Activated effector memory CD4-positive, alpha-beta T cell treated with anti-CD3 and anti-CD28 coated beads, Interleukin-2, amount 50 U/mL, for 16 hours (primary cell): Measurements from ENCODE around the gene NPB.
"Not testable (repeated sequence)": the region's sequence is repeated elsewhere in the genome, so short reads cannot be mapped to it uniquely, and the experiment has no call there.

Source experiments
- DNase-seq: peaks from one replicate; pipeline ENCODE4 v3.0.0-alpha.2; 2020

NPB gene

GRCh38 chr17:81913394-81914102, 11.5 kb downstream of the NPB start:
- DNase-seq: no peak

- DNase-seq: no peak
Measured at GRCh38 chr17:81914103-81914850, 12.2 kb downstream of the NPB start.

DNA sequence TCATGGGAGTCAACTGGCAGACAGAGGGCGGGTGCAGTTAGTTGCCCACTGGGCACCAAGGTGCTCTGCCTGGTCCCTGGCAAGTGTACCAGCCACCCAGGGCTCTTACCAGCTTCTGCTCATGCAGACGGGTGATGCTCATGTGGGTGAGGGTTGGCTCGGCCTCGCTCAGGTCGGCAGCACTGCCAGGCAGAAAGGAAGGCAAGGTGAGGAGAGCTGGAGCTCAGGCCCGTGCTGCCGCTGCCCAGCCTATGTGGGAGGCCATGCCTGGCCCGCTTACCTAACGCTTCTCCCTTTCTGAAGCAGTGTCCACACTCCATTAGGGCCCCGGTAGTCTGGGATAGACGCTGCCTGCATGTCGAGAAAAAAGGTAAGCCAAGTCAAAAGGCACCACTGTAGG, 13.3 kb downstream of the NPB start:
- DNase-seq: no peak

- no peak for DNase-seq
Measured at GRCh38 chr17:81916234-81917001, 14.4 kb downstream of the NPB start.

- DNase-seq: peak; percentile 93
Measured at GRCh38 chr17:81917565-81918332, 15.7 kb downstream of the NPB start, which contains the start of gene SIRT7. Gene SIRT7, minus strand, starts transcription at chr17:81918176. Its CDS starts 45 bp downstream, at chr17:81918131.

- DNase-seq: not testable (repeated sequence)
Measured at GRCh38 chr17:81918333-81918669, 16.3 kb downstream of the NPB start.

- DNase-seq: no peak
Measured at GRCh38 chr17:81918832-81919545, 17.0 kb downstream of the NPB start.

DNA sequence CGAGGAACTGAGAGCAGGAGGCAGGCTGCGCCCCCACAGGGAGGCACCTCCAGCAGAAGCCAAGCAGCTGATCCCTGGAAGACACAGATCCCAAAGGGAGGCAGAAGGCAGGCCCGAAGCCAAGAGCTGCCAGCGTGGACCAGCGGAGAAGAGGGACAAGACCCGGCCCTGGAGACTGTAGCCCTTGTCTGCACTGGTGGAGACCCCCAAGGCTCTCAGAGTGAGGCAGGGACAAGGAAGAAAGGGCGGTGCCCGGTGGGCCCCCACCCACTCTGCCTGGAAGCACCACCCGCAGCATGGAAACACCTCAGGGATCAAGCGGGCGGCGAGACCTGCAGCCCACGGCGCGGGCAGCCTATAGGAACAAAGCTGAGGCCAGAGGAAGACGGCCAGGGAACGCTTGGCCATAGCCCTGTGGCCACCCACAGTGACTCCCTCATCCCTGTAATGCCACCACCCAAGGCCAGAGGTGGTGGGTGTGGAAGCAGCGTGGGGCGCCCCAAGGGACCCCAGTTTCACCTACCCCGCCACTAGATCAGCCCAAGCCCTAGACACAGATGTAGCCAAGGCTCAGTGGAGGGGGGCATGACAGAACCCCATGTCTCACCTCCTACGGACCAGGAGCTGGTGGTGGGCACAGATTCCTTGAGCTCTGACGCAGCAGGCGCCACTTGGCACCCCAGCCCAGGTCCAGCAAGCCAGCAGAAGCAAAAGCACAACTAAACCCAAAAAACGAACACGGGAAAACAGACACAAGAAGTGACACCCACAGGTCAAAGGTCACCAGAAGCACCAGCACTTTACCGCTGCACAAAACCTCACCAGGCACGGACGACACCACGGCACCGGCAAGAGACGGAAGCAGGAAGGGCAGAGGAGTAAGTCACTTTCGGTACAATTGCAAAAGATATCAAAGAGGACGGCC, 18.8 kb downstream of the NPB start:
- DNase-seq: no peak

DNA sequence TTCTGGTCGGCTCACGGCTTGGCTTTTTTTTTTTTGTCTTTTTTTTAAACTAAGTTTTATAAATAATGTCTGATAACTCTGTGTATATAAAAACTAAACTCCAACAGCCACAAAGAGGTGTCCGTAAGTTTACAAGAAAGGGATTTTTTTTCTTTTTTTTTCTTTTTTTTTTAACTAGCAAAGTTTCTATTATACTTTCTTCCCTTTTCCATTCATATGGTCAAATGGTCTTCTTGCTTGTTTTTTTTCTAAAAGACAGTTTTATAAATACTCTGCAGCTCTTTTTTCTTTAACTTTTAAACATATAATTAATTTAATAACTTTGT, 19.5 kb downstream of the NPB start:
- no peak for DNase-seq

GRCh38 chr17:81921996-81922565, 20.0 kb downstream of the NPB start:
- DNase-seq: no peak

DNA sequence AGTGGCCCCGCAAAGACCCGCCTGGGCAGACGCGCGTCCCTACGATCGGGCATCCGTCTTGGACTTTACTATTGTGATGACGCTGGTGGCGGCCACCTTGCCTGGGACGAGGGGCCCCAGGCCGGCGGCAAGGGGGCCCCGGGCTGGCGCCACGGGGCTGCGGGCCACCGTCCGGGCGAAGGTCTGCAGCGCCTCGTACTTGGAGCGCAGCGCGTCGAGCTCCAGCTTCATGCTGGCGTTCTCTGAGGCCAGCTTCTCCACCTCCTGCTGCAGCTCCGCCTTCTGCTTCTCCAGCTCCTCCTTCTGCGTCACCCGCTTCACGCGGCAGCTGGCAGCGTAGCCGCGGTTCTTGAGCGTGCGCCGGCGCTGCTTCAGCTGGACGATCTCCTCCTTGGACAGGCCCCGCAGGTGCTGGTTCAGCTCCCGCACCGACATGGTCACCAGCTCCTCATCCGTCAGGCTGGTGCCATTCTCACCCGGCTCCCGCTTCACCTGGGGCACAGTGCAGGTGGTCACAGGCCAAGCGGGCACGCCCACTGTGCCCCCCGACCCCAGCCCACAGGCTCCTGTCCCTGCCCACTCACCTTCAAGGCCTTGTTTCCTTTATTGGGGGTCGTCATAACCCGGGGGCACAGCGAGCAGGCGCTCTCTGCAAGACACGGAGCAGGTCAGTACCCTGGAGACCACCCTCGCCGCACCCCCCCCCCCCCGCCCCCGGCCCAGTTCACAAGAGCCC, 20.7 kb downstream of the NPB start:
- no peak for DNase-seq

- DNase-seq: no peak
Measured at GRCh38 chr17:81923302-81924260, 21.5 kb downstream of the NPB start.

- DNase-seq: peak; percentile 73
Measured at GRCh38 chr17:81924557-81925532, 22.8 kb downstream of the NPB start.

GRCh38 chr17:81925860-81926450, 23.9 kb downstream of the NPB start:
- no peak for DNase-seq

DNA sequence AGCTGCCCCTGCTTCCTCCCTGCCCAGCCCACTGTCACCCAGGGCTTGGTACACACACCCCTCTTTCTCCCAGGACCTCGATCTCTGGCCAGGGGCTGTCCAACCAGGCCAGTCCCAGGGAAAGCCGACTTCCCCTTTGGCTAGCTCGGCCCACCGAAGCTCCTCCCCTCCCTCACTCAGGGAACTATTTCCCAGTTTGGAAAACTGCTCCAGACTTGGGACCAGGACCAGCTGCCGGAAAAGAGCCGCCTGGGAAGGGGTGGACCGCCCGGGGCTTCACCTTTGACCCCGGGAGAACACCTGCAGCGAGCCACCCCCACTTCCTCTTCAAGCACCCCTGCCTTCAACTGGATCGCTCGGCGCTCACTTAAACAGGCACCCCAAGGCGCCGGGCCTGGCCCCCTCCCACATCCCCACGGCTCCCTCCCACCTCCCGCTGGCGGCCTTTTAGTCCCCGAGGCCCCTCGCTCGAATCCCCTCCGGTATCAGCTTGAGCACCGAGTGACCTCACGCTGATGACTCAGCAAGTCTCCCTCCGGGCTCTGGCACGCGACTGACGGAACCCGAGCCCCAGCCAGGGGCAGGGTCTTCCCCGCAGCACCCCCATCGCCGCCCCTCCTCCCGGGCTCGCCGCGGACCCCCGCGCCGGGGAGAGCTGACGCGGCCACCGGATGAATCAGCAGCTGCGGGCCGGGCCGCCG, 24.6 kb downstream of the NPB start:
- peak; percentile 90 for DNase-seq

DNA sequence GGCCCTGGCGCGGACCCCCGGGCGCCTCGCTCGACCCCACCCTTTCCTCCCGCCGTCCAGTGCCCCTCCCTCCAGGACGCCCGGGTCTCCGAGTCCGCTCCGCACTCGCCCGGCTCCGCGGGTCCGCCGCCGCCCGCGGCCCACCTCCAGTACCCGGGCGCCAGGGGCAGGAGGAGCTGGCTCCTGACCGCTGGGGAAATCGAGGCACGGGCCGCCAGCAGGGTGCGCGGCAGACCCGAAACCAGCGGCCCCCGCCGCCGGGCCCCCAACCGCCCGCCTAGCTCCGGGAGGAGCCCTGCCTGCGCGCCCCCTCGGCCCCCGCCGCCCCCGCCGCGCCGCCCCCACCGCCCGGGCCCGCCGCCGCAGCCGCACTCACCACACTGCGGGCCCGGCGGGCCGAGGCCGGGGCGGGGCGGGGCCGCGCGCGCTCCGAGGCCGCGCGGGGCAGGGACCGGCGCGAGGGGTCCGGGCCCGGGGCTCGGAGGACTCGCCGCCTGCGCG, 25.2 kb downstream of the NPB start:
- peak; percentile 76 for DNase-seq
